HG03139 (cell line): ENCODE data around the gene CHD8.
"Not testable (repeated sequence)": the region's sequence is repeated elsewhere in the genome, so short reads cannot be mapped to it uniquely, and the experiment has no call there.

ENCODE experiments used
- ATAC-seq: cut with Tn5 transposase; IDR thresholded peaks from one replicate; pipeline ENCODE4 v1.9.1; 2021; ENCODE audit not compliant: unreplicated experiment

The CHD8 gene, protein sequence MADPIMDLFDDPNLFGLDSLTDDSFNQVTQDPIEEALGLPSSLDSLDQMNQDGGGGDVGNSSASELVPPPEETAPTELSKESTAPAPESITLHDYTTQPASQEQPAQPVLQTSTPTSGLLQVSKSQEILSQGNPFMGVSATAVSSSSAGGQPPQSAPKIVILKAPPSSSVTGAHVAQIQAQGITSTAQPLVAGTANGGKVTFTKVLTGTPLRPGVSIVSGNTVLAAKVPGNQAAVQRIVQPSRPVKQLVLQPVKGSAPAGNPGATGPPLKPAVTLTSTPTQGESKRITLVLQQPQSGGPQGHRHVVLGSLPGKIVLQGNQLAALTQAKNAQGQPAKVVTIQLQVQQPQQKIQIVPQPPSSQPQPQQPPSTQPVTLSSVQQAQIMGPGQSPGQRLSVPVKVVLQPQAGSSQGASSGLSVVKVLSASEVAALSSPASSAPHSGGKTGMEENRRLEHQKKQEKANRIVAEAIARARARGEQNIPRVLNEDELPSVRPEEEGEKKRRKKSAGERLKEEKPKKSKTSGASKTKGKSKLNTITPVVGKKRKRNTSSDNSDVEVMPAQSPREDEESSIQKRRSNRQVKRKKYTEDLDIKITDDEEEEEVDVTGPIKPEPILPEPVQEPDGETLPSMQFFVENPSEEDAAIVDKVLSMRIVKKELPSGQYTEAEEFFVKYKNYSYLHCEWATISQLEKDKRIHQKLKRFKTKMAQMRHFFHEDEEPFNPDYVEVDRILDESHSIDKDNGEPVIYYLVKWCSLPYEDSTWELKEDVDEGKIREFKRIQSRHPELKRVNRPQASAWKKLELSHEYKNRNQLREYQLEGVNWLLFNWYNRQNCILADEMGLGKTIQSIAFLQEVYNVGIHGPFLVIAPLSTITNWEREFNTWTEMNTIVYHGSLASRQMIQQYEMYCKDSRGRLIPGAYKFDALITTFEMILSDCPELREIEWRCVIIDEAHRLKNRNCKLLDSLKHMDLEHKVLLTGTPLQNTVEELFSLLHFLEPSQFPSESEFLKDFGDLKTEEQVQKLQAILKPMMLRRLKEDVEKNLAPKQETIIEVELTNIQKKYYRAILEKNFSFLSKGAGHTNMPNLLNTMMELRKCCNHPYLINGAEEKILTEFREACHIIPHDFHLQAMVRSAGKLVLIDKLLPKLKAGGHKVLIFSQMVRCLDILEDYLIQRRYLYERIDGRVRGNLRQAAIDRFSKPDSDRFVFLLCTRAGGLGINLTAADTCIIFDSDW (N-terminal part only)

DNA sequence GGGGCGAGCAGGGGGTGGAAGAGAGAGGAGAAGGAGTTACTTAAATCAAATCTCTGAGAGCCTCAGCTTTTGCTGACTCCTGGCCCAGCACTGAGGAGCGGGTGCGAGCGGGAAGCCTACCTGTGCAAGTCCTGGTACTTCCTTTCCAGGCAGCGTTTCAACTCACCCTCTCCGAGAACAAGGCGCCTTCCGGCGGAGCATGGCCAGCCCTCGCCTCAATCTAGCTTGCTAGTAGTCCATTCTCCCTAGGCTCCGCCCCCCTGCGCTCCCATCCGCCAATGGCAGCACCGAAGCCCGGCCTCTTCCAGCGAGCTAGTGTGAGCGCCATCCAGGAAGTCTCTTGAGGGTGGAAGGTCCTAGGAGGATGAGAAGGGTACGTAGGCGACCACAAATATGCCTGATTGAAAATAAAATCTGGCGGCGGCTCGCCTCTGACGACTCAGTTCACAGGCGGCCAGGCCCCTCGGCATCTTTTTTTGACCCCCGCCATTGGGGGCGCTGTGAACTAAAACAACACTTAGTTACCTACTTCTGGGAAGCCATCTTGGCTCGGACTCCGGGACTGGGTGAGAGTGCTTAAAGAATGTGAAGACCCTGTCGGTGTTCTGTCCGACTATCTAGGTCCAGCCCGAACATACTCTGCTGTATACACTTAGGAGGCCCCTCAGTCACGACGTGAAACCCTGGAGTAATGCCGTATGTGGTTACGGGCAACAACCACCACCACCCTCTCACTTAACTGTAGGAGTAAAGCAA is at the start of gene CHD8:
TSS of gene CHD8 (minus strand) at position 212 of the 756 bp plus-strand sequence. CDS start 24,480 bp downstream, outside the sequence.
- peak; percentile 96 for ATAC-seq

DNA sequence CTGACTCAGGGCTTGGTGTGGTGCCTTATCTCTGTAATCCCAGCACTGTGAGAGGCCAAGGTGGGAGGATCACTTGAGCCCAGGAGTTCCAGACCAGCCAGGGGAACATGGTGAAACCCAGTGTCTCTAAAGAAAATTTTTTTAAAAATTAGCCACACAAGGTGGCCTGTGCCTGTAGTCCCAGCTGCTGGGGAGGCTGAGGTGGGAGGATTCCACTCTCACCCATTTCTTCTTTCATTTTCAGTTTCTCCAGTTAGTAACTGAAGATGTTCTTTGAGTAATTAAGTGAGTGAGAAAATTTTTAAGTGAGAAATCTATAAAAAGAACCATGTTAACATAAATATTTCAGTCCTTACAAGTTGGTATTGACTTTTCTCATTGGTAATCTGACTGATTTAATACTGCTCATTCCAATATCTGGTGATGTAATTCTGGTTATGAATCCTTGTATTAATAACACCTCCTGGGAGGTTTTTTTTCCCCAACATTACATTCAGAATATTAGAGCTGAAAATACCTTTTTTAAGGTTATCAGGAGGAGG is 49.2 kb upstream of the CHD8 start:
- ATAC-seq: no peak

DNA sequence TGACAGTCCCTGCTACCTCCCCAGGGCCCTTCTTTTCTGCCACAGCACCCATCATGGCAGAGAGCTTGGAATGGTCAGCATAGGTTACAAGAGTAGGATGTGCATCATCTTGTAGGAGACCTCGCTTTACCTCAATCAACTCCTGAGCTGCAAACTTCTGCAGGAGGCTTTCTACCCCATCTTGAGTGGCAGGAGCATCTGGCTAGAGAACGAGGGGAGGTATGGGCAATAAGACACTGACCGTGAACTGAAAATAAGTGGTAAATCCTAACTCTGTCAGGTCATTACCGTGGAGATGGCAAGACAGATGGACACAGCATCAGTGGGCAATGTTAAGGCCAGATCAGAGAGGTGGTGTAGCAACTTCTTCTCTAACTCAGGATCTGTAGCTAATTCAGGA is 47.5 kb upstream of the CHD8 start:
- ATAC-seq: no peak

DNA sequence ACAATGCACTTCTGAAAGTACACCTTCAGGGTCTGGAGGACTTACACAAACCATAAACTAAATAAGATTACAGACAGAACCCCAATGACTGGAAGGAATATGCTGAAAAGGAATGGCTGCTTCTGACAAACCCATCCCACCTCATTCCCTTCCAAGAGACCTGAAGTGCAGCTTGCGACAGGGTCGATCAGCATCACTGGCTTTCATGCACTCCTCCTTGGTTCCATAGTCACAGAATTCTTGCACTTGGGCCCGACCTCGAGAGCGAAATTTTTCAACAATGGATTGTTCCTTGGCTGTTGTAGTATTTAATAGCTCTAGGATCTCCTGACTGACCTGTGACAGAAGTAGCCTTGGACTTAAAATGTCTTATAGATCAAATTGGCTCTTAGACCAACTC is 45.6 kb upstream of the CHD8 start:
- ATAC-seq: no peak

DNA sequence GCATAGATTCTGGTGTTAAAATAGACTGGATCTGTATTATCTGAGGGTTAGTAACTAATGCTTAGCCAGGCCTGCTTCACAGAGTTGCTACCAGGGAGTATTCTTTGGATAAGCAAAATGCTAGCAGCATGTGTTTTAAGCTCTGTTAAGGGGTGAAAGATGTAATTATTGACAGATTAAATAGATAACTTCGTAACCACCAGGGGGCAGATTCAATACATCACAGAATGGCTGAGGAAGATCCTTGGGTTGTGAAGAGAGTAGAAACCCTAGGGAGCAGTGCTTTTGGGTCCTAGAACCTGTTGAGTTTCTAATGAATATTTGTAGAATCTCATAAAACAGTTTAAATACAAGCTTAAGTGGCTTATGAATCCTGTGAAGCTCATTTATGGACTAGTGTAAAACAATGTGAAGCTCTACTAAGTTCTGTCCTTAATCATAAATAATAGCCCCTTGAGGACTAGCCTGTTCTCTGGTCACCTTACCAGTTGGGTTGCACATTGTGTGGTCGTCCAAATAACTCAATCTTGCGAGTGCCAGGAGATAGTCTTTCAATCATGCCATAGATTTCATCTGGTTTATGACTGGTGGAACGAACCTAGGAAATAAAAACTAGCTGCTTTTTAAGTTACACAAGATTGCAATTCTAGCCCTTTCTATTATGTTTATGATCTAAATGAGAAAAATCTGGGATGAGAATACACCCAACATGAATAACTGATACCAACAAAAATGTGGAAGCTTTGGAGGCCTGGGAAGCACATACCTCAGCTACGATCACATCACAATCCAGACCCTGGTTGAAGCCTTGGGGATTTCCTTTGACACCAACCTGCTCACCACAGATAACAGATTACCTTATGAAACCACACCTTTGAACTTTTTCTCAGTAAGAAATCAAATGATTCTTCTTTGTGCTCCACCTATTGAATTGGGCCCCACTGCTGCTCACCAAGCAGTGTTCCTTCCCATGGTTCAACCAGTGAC is 42.9 kb upstream of the CHD8 start:
- ATAC-seq: no peak

DNA sequence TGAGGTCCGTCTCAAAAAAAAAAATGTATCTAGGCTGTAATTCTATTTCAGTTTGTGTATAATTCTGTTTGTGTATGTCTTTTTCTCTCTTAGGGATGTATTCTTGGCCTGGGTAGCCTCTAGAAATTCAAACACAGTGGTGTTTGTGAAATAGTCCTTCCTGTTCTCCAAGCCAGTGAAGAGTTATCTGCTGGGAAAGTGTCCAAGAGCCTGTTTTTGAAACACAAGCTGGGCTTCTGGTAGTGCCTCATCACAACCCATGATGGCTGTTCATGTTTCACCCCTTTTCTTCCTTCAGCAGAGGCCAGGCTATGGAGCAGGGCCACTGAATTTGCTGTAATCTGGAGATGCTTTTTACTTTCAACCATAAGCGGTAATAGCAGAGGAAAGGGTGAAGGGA is 40.5 kb upstream of the CHD8 start:
- ATAC-seq: no peak

DNA sequence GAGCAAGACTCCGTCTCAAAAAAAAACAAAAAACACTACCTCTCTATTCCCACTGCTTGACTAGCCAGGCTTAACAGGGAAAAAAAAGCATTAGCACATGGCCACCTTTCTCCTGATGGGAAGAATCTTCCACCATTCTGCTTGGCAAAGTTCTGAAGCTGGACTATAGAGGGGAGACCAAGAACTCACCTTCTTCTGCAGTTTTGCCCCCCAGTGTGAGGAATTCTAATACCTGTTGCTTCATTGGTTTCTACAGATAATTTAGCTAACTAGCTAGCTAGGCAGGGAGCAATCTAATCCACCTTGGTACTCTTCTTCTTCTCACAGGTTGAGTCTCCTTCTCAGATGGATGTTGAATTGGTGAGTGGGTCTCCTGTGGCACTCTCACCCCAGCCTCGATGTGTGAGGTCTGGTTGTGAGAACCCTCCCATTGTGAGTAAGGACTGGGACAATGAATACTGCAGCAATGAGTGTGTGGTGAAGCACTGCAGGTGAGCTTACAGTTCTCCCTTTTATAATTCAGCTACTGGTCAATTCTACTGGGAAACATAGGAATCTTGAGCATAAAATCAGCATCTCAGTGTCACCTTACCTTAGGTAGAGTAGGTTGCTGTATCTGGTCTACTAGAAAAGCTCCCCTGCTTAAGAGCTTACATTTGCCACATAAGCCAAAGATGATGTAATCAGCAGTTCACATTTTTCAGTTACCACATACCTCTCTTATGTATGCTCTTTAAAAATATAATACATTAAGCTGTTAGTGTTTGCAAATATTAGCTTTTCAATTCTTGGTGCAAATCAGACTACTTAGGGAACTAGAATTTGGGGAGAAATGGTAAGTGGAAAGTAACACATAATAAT is 39.2 kb upstream of the CHD8 start:
- no peak for ATAC-seq

DNA sequence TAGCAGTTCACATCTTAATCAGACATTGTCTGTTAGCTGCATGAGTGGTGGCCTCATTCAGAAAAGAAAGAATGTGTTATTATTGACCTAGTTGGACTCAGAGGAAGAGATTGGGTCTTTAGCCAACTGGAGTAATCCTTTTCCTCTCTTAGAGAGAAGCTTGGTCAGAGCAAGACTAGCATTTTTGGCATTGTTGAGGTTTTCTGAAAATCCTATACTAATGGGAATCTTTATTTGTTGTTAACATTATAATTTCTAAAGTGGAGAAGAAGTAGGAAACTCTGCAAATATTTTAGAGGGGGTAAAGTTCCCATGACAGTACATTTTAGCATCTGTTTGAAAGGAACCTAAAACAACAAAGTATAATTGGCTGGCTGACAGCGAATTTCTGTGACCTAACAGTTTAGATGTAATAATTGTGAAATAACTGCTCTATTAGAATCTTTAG is 30.7 kb upstream of the CHD8 start:
- no peak for ATAC-seq

DNA sequence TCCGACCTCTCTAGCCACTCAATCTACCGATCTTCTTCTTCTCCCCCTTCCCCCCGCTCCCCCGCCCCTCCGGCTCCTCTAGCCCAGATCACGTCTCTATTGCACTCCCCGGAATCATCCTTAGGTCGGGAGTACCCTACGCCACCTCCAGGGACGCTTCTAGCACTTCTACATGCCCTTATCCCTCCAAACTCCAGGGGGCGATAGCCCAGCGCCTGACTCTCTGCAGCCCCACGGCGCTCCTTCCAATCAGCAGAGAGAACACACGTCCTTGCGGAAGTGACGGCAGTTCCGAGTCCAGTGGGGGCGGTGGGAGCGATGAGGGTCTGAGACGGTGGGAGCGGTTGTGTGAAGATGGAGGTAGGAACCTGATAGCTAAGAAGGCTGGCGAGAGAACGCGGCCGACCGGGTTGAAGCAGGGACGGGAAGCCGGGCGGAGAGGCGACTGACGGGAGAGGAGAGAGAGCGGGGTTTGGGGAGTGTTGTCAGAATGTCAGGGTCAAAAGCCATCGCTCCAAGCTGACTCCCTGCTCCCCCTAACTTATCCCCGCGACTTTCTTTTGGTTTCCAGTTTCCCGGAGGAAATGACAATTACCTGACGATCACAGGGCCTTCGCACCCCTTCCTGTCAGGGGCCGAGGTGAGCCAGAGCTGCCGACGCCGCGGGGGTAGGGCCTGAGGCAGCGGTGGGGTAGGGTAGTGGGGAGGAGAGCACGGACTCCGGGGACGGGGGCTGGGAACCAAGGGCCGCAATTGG is 21.2 kb upstream of the CHD8 start, which contains the start of the genes RAB2B and TOX4:
TSS of gene RAB2B (minus strand) at position 35 of the 757 bp plus-strand sequence. CDS start 87 bp downstream, outside the sequence.
TSS of gene TOX4 (plus strand) at position 271 of the 757 bp plus-strand sequence. CDS start at position 355, 84 bp downstream.
- peak; percentile 98 for ATAC-seq

DNA sequence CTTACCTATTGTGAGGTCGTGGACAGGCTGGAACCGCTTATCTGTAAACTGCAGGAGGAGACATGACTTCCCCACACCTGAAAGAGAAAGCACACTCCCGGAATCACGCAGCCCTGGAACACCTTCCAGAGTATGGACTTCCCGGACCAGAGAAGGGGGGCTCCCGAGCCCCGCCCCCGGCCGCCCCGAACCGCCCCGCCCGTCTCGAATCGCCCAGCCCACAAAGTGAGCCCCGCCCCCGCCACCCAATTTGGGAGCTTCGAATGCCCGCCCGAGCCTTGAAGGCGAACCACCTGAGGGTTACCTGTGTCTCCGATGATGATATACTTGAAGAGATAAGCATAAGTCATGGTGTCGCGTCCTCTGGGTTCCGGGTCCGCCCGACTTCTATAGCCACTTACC is 20.6 kb upstream of the CHD8 start:
- no peak for ATAC-seq

DNA sequence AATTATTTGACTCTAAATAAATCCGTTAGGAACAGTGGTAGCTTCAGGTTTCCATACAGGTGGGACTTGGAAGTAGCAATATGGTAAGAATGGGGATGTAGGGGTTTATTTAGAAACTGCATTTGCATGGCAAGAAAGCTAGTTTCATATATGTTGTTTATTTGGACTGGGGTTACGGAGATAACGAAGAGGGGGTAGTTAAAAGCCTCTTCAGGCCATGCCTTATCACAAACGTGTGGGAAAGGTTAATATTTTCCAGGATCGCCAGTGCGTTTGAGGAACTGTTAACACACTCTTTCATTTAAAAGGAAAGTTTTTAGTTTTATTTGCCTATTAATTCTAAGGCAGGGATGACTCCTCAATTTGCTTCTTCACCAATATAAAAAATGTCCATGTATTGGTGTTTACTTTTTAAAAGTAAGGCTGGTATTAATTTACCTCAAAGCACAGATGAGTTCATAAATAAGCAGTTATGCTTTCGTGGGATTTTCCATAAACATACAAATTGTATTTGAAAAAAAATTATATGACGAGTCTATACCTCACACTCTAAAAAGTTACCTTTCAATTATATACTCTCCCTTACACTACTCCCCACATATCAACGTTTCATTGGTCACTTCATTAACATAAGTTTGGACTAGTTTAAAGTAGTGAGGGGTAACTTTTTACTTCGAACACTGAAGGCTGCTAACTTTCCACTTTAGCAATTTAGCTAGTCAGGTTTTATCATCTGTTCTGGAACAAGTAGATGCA is 20.0 kb upstream of the CHD8 start:
- ATAC-seq: no peak

DNA sequence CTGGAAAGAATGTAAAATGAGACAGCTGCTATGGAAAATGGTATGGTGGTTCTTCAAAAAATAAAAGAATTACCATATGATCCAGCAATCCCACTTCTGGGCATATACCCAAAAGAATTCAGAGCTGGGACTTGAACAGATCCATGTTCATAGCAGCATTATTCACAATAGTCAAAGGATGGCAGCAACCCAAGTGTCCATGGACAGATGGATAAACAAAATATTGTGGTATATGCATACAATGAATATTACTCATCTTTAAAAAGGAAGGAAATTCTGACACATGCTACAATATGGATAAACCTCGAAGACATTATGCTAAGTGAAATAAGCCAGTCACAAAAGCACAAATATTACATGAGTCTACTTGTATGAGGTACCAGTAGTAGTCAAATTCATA is 11.7 kb upstream of the CHD8 start:
- ATAC-seq: no peak

DNA sequence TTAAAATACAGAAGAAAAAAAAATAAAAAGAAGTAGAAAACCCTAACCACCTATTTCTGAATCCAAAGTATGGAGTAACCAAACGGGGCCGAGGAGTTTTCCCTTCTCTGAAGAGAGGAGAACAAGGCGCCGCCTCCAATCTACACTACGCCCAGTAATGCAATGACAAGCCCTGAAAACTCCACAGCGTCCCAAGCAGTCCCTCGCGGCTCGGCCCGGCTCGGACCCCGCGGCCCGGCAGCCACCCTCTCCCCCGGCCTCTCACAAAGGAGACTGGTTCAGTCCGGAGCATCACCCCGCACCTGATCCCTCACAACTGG is 371 bp downstream of the CHD8 start:
- ATAC-seq: peak; percentile 15

DNA sequence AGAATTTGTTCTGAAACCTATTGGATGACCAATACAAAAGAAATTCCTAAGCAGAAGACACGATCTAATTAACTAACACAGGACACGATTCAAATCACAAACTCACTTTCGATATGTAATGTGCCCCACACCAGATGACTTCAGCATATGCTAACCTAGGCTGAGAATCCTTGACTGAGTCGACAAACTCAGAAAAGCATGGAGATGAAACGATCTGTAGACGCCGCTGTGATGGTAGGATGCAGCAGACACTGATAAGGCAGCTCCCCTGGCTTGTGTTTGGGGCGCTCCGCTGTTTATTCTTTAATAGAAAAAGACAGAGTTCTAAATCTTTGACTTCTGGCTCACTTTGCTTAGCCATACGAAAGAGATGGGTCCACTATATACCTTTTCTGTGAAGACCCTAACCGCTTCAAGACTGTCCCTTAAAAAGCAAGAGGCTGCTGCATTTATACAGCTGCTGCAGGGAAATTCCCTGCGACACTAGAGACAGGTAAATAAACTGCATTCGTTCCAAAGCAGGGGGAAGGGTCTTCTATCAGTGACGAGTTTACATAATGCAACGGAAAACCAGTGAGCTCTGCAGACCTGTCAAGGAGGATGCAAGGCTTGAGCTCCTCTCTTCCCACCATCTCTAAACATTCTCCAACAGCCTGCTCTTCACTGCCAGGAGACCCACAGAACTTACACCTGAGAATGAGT is 929 bp downstream of the CHD8 start:
- no peak for ATAC-seq

DNA sequence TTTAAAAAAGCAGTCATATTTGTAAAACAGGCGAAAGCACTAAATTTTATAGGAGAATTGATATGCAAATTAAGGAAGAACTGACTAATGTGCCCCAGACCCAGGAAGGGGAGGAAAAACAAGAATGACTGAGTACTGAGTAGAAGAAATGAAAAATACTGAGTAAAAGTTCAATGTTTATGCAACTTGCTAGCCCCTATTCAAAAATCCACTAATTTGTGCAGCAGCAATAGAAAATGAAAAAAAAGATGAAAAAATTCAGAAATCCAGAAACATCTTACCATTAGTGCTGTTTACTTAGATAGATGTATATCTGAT is 6.1 kb downstream of the CHD8 start:
- ATAC-seq: no peak

DNA sequence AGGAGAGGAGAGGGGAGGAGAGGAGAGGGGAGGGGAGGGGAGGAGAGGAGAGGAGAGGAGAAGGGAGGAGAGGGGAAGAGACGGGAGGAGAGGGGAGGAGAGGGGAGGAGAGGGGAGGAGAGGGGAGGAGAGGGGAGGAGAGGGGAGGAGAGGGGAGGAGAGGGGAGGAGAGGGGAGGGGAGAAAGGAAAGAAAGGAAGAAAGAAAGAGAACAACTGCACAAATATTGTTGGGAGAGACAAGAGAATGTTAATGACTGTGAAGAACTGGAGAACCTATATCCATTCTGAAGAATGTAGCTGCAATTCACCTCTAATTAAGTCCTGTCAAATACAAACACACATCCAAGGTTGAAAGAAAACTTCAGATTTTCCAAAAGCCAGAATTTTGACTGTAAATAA is 13.3 kb downstream of the CHD8 start:
- not testable (repeated sequence) for ATAC-seq
